HG03460 (cell line): ENCODE measurements around the gene IL5.
A peak's percentile ranks its signal among the peaks of the same experiment; 100 is the strongest.
"Not testable (repeated sequence)": the region's sequence is repeated elsewhere in the genome, so short reads cannot be mapped to it uniquely, and the experiment has no call there.

Experiments
- ATAC-seq: cut with Tn5 transposase; IDR thresholded peaks from one replicate; pipeline ENCODE4 v1.9.1; 2021; ENCODE audit not compliant: unreplicated experiment

Gene IL5

DNA sequence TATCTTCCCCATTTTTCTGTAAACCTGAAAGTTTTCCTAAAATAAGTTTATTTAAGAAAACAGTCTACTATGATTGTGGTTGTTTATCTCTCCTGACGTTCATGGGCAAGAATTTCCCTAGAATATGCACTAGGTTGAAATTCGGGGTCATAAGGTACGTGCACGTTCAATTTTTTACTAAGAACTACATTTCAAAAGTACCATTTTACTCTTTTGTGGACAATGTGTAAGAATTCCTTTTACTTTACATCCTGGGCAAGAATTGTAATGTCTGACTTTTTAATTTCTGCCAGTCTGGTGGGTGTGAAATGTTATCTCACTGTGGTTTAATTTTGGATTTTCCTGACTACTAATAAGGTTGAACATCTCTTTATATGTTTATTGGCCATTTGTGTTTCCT, 12.4 kb downstream of the IL5 start:
- no peak for ATAC-seq

DNA sequence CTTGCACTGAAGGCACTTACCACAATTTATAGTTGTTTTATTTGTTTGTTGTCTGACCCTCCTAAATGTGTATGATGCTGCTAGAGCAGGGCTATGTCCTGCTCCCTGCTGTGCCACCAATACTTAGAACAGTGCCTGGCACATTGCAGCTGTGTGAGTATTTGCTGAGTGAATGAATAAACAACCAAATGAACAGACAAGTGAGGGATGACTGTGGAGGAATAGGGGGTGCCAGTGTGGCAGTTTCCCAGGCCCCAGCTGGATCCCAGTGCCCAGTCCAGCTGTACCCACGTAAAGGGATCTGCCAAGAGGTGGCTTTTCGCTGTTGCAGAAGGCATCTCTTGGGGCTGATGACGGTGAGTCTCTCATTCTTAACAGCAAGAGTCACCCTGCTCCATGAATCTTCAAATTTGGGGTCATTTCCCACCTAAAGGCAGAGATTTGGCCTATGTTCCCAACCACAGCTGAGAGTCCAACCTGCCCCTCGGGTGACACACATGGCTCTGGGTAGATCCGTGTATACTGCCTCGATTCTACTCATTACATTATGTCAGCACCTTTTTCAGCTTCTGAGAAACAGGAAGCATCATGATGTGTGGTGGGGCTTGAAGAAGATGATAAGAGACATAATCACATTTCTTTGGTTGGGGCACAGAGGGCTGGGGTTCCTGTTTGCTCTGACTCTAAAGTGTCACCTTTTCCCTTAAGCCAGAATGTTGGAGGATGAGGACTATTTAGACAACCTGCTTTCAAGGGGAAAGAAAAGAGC, 14.3 kb downstream of the IL5 start:
- ATAC-seq: no peak

DNA sequence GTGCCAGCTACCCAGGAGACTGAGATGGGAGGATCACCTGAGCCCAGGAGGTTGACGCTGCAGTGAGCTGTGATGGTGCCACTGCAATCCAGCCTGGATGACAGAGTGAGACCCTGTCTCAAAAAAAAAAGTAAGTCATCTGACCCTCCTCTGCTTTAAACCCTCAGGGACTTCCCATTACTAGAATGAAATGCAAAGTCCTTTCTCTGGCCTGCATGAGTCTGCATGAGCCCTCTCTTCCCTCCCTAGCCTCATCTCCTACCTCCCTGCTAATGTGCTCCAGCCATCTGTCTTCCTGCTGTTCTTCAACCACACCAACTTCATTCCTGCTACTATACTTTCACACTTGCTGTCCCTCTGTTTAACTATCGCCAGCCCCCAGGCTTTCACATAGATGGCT, 15.3 kb downstream of the IL5 start:
- ATAC-seq: no peak

DNA sequence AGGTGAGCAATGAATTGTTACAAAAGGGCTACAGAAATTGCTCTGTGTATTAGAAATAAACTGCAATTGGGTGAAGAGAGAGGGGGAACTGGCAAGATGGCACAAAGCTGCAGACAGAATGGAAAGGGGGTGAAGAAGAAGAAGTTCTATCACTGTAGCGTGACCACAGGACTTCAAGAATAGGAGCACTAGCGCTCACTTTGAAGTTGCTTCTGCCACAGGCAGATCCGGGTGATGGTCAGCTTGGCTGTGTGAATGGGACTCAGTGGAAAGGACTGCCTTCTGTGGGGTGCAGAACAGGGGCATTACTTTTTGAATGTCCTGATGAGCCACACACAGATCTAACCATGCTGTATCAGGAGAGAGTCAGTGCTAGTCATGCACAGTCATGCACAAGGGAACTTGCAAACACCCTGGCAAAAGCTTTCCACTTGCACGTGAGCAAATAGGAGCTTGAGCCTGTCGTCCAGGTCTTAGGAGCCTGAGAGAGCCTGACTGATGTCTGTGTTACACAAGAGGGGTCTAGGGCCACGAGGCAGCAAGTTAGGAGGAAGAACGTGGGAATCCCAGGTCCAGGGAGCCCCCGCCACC, 16.3 kb downstream of the IL5 start:
- ATAC-seq: no peak

DNA sequence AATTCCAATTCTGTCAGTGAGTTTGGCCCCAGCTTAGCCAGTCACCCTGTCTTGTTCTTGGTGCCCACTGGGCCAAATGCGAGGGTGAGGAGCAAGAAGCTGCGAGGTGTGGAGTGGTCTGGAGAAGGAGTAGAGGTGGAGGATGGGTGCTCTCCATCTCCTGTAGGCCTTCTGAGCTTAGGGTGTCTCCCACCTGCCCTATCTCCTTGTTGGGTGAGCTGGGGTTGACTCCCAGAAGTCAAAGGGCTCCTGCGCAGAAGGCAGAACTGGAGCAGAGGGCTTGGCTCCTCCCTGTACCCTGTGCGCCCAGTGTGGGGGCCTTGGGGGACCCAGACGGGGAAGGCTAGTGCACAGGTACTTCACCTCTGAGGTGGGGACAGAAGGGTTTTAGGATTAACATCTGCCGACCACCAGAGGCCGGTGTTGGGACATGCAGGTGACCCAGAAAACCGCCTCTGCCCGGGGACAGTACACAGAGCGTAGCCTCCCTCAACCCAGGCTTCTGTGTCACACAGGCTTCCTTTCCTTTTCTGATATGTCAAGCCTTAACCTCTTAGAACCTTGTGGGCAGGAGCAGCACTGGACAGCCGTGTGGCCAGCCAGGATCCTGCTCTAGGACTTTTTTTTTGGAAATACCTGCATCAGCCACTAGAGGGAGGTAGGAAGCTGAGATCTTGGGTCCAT, 16.9 kb downstream of the IL5 start:
- no peak for ATAC-seq

DNA sequence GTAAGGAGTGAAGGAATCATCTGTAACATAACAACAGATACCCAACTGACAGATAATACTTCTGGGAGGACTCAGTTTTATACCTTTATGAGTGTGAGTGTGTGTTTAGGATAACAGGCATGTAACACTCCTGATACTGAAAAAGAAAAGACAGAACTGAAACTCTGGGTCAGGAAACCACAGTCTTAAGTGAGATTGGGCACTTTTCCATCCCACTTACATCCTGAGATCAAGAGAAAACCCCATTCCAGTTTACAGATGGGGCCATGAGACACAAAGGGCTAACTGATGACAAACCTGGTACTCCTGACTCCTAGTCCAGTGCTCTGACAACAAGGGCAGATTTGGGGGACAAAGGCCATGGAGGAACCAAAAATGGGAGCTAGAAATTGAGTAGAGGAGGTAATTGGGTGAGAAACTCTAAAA, 18.0 kb downstream of the IL5 start:
- ATAC-seq: peak; percentile 71

DNA sequence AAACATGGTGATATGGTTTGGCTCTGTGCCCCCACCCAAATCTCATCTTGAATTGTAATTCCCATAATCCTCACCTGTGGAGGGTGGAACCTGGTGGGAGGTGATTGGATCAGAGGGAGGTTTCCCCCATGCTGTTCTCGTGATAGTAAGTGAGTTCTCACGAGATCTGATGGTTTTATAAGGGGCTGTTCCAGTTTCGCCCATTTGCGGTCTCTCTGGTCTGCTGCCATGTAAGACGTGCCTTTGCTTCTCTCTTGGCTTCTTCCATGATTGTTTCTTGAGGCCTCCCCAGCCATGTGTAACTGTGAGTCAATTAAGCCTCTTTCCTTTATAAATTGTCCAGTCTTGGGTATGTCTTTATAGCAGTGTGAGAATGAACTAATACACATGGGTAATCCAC, 18.4 kb downstream of the IL5 start:
- ATAC-seq: not testable (repeated sequence)

DNA sequence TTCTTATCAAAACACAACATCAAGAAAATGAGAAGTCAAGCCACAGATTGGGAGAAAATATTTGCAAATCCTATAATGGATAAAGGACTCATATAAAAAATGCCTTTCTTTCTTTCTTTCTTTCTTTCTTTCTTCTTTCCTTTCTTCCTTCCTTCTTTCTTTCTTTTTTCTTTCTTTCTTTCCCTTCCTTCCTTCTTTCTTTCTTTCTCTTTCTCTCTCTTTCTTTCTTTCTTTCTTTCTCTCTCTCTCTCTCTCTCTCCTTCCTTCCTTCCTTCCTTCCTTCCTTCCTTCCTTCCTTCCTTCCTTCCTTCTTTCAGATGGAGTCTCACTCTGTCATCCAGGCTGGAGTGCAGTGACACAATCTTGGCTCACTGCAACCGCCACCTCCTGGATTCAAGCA, 21.3 kb downstream of the IL5 start:
- ATAC-seq: not testable (repeated sequence)

DNA sequence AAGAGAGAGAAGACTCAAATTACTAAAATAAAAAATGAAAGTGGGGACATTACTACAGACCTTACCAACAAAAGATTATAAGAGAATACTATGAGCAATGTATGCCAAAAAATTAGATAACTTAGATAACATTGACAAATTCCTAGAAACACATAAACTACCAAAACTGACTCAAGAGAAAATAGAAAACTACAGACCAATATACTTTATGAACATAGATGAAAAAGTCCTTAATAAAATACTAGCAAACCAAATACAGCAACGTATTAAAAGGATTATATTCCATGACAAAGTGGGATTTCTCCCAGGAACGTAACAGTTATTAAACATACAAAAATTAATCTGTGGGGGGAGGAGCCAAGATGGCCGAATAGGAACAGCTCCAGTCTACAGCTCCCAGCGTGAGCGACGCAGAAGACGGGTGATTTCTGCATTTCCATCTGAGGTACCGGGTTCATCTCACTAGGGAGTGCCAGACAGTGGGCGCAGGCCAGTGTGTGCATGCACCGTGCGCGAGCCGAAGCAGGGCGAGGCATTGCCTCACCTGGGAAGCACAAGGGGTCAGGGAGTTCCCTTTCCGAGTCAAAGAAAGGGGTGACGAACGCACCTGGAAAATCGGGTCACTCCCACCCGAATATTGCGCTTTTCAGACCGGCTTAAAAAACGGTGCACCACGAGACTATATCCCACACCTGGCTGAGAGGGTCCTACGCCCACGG, 29.5 kb downstream of the IL5 start:
- ATAC-seq: not testable (repeated sequence)

DNA sequence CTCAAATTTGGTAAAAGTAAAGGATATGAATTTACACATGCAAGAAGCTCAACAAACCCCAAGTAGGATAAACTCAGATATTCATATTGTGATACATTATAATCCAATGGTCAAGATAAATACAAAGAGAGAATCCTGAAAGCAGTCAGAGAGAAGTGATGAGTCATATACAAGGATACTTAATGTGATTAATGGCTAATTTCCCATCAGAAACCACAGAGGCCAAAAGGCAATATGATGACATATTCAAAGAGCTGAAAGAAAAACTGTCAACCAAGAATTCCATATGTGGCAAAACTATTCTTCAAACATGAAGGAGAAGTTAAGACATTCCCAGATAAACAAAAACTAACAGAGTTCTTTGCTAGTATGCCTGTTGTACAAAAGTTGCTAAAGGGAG, 33.2 kb downstream of the IL5 start:
- ATAC-seq: no peak

DNA sequence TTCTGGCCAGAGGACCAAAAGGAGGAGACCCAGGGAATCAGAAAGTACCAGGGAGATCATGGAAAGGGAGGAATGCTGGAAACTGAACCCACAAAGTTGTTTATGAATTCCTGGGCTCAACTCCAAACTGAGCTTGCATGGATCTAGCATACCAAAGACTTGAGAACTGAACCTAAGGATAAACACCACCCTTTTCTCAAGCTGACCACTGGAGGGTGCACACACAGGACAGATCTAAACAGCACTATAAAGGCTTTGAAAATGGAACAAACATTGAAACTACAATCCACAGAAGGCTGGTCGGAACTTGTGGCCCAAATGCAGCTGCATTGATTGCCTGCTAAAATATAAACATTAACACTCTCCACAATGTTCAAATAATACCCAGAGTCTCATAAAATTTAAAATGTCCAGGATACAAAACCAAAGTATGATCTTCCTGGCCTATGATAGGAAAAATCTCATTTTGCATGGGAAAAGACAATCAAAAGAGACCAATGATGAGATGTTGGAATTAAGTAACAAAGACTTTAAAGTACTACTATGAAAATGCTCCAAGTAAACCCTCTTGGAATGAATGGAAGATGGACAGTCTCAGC, 37.1 kb downstream of the IL5 start:
- ATAC-seq: peak; percentile 71

DNA sequence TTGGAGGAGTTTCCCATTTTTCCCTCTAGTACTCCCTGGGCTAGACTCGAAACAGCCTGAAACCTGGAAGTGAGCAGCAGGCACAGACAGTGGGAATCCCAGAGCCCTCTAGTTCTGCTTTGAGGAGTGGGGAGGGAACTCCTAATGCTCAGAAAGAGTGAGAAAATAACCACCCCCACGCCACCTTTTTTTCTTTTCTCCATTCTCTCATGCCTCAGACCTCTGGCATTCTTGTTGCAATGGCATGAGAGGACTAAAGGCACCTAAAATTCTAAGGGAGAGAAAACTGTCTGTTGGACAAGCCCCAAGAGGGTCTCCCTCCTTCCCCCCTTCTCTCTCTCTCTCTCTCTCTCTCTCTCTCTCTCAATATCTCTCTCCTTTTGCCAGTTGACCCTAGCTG, 37.7 kb downstream of the IL5 start:
- ATAC-seq: no peak

DNA sequence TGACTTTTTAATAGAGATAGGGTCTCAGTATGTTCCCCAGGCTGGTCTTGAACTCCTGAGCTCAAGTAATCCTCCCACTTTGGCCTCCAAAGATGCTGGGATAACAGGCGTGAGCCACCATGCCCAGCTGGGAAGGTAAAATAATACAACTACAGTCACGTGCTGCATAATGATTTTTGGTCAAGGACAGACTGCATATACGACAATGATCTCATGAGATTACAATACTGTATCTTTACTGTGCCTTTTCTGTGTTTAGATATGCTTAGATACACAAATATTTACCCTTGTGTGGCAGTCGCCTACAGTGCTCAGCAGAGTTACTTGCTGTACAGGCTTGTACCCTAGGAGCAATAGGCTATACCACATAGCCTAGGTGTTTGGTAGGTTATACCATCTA, 38.6 kb downstream of the IL5 start:
- no peak for ATAC-seq

DNA sequence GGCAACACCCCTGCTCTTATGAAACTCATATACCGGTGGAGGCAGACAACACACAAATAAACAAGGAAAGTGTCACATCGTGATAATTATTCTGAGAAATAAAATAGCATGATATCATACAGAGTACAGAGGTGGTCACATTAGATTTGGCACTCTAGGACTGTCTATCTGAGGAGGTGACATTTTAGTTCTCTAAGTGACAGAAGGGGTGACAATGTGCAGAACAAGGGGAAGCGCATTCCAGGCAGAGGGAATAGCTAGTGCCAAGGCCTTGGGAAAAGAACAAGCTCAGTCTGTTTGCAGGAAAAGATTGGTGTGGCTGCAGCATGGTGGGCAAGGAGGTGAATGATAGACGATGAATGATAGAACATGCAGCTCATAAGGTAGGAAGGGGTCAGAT, 40.1 kb downstream of the IL5 start:
- ATAC-seq: no peak

DNA sequence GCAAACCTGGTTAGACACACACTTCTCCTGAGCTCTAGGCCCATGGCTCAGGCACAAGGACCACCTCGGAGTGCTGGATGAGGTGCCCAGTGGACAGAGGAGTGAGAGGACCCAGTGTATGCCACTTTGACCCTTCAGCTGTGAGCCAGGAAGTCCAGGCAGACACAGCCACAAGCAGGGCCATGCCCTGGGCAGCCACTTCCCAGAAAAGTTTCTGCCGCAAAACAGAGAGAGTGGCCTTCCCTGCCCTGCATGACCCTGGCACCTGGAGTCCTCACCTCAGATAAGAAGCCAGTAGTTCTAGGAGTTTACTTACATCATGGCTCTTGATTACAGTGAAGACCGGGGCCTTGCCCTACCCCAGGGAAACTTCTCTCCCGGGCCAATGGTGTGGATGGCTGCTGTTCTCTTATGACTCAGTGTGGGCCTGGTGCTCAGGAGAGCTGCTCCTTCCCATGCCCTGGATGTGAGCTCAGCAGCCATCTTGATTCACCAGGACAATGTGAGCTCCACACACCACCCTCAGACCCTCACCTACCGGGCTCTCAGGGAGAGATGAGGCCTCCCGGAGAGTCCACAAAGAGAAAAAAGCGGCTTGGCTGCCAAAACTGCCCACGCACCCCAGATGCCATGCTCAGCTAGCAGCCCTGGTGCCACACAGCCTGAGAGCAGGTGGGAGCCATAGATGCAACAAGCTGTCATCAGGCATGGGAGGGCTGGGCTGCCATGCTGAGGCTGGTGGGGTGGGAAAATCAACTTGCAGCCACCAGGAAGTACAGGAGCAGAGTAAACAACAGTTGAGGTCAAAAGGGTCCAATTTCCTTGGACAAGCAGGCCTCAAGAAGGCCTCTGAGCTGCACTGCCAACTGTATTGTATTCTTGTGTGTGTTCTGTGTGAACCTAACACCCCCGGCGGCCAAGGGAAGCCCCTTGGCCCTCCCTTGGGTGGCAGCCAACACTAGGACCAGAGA, 41.1 kb downstream of the IL5 start:
- ATAC-seq: no peak

DNA sequence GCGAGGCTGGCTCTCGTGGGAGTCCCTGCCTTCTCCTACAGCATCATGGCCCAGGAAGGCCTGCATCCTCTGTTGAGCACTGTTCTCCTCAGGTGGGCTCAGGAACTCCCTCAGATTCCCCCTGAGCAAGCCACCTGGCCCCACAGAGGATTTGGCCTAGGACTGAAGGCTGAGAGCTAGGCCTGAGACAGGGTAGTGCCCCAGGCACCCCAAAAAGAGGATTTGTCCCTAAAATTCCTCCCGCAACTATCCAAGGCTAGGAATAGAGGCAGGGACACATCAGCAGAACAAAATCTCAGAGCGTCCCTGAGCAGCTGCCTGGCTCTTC, 41.7 kb downstream of the IL5 start:
- ATAC-seq: no peak

DNA sequence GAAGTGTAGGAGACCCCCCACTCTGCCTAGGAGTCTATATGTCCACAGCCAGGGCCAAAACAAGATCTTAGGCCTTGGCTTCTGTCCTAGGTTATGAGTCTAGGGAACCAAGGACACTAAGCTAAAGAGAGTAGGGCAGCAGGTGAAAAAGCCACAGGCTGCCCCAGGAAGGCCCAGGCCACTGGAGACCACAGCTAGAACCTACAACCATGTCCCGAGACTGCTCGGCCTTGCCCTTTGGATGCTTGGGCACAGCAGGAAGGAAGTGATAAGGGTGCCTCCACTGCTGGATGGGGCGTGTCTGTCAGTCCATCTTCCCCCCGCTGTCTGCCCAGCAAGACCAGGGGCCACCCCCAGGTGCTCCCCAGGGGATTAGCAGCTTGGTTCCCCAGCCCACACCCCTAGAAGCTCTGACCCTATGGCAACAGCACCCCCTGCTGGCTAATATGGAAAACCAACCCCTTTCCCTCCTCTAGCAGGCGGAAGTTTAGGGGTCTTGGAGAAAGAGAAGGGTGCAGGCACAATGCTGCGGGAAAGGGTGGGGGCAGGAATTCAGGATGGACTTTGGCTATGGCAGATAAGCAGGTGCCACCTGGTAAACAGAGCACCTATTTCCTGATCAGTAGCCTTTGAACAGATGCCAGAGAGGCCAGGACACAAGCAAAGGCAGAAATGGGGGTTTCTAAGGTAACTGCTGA, 42.2 kb downstream of the IL5 start:
- ATAC-seq: peak; percentile 38

DNA sequence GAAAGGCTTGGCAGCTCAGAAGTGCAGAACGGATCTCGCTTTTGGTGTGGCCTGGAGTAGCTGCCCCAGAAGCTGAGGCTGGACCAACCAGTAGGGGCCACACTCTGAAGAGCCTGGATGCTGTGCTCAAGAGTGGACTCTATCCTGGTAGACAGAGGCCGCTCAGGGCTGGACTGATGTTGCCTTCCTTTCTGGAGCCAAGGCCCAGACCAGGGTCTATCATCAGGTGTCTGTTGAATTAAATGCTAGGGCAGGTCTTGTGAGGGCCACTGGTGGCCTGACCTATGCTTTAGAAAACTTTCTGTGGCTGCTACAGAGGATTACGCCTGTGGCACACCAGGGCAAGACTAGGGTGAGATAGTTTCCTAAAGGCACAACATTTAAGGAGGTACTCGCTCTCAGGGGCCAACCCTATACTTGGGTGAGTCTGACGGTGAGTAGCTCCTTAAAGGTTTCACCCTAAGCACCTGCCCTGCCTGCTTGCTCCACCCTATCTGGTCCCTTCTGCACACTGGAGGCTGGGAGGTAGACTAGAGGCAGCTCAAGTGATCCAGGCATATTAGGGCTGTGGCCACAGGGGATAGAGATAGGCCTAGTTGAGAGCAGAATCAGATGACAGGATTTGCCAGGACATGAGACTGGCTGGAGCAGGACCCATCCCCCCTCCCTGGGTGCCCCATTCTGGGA, 42.9 kb downstream of the IL5 start:
- ATAC-seq: no peak
